ENCODE measurements around the gene GDF7.

The GDF7 gene

GRCh38 chr2:20671736-20672080, 4.8 kb downstream of the GDF7 start:
- H3K27ac ChIP-seq (ENCODE audit: low read depth, low read length) = no peak overlapping the region
- no peaks in the 10 kb centered on the region for H3K36me3 ChIP-seq (ENCODE audit: insufficient read depth, low read length)
- peaks cover 9% of the 10 kb centered on the region for H3K4me1 ChIP-seq (ENCODE audit: insufficient read depth, low read length)
- peaks cover 52 to 62% of the 10 kb centered on the region in 2 donors for H3K27me3 ChIP-seq (ENCODE audit: control insufficient read depth in 1 of 2, insufficient read depth in 2 of 2, low read length in 2 of 2)
- no peak overlapping the region for H3K9ac ChIP-seq (ENCODE audit: low read length)
- no peaks in the 10 kb centered on the region for H3K9me3 ChIP-seq (ENCODE audit: low read length)
- no peak overlapping the region for H3K4me3 ChIP-seq (ENCODE audit: low read depth in 1 of 2, low read length in 2 of 2)

GRCh38 chr2:20672201-20672951, 5.4 kb downstream of the GDF7 start:
- no peak overlapping the region for H3K4me3 ChIP-seq (ENCODE audit: low read depth in 1 of 2, low read length in 2 of 2)
- H3K36me3 ChIP-seq (ENCODE audit: insufficient read depth, low read length) = no peaks in the 10 kb centered on the region
- no peak overlapping the region for H3K9ac ChIP-seq (ENCODE audit: low read length)
- peaks cover 9% of the 10 kb centered on the region for H3K4me1 ChIP-seq (ENCODE audit: insufficient read depth, low read length)
- no peak overlapping the region for H3K27ac ChIP-seq (ENCODE audit: low read depth, low read length)
- peaks cover 52 to 59% of the 10 kb centered on the region in 2 donors for H3K27me3 ChIP-seq (ENCODE audit: control insufficient read depth in 1 of 2, insufficient read depth in 2 of 2, low read length in 2 of 2)
- H3K9me3 ChIP-seq (ENCODE audit: low read length) = no peaks in the 10 kb centered on the region

GRCh38 chr2:20673686-20674308, 6.9 kb downstream of the GDF7 start:
- Histone ChIP-seq H3K27me3 (ENCODE audit: control insufficient read depth in 1 of 2, insufficient read depth in 2 of 2, low read length in 2 of 2) (peaks cover 38 to 44% of the 10 kb centered on the region in 2 donors), H3K4me1 (ENCODE audit: insufficient read depth, low read length) (peaks cover 9% of the 10 kb centered on the region), H3K4me3 (ENCODE audit: low read depth in 1 of 2, low read length in 2 of 2) (no peak overlapping the region), H3K9ac (ENCODE audit: low read length) (no peak overlapping the region), H3K27ac (ENCODE audit: low read depth, low read length) (no peak overlapping the region), H3K9me3 (ENCODE audit: low read length) (no peaks in the 10 kb centered on the region), H3K36me3 (ENCODE audit: insufficient read depth, low read length) (no peaks in the 10 kb centered on the region)

- no peaks in the 10 kb centered on the region for H3K9me3 ChIP-seq (ENCODE audit: low read length)
- no peak overlapping the region for H3K9ac ChIP-seq (ENCODE audit: low read length)
- H3K27ac ChIP-seq (ENCODE audit: low read depth, low read length) = no peak overlapping the region
- H3K4me1 ChIP-seq (ENCODE audit: insufficient read depth, low read length) = peaks cover 9% of the 10 kb centered on the region
- H3K27me3 ChIP-seq (ENCODE audit: control insufficient read depth in 1 of 2, insufficient read depth in 2 of 2, low read length in 2 of 2) = peaks cover 32 to 38% of the 10 kb centered on the region in 2 donors
- no peak overlapping the region for H3K4me3 ChIP-seq (ENCODE audit: low read depth in 1 of 2, low read length in 2 of 2)
- H3K36me3 ChIP-seq (ENCODE audit: insufficient read depth, low read length) = no peaks in the 10 kb centered on the region
These were observed 7.5 kb downstream of the GDF7 start for GRCh38 chr2:20674309-20674965.

GRCh38 chr2:20674974-20675679, 8.2 kb downstream of the GDF7 start:
- Histone ChIP-seq H3K4me3 (ENCODE audit: low read depth in 1 of 2, low read length in 2 of 2) (no peak overlapping the region), H3K27me3 (ENCODE audit: control insufficient read depth in 1 of 2, insufficient read depth in 2 of 2, low read length in 2 of 2) (peaks cover 26 to 31% of the 10 kb centered on the region in 2 donors), H3K9me3 (ENCODE audit: low read length) (no peaks in the 10 kb centered on the region), H3K9ac (ENCODE audit: low read length) (no peak overlapping the region), H3K36me3 (ENCODE audit: insufficient read depth, low read length) (no peaks in the 10 kb centered on the region), H3K27ac (ENCODE audit: low read depth, low read length) (no peak overlapping the region), H3K4me1 (ENCODE audit: insufficient read depth, low read length) (peaks cover 9% of the 10 kb centered on the region)

GRCh38 chr2:20675701-20676352, 8.9 kb downstream of the GDF7 start:
- Histone ChIP-seq H3K4me1 (ENCODE audit: insufficient read depth, low read length) (peaks cover 9% of the 10 kb centered on the region), H3K27ac (ENCODE audit: low read depth, low read length) (no peak overlapping the region), H3K9ac (ENCODE audit: low read length) (no peak overlapping the region), H3K9me3 (ENCODE audit: low read length) (no peaks in the 10 kb centered on the region), H3K4me3 (ENCODE audit: low read depth in 1 of 2, low read length in 2 of 2) (no peak overlapping the region), H3K36me3 (ENCODE audit: insufficient read depth, low read length) (no peaks in the 10 kb centered on the region), H3K27me3 (ENCODE audit: control insufficient read depth in 1 of 2, insufficient read depth in 2 of 2, low read length in 2 of 2) (peaks cover 24 to 26% of the 10 kb centered on the region in 2 donors)

- Histone ChIP-seq H3K4me1 (ENCODE audit: insufficient read depth, low read length) (peaks cover 9% of the 10 kb centered on the region), H3K27ac (ENCODE audit: low read depth, low read length) (no peak overlapping the region), H3K9ac (ENCODE audit: low read length) (no peak overlapping the region), H3K9me3 (ENCODE audit: low read length) (no peaks in the 10 kb centered on the region), H3K27me3 (ENCODE audit: control insufficient read depth in 1 of 2, insufficient read depth in 2 of 2, low read length in 2 of 2) (peaks cover 16 to 19% of the 10 kb centered on the region in 2 donors), H3K36me3 (ENCODE audit: insufficient read depth, low read length) (no peaks in the 10 kb centered on the region), H3K4me3 (ENCODE audit: low read depth in 1 of 2, low read length in 2 of 2) (no peak overlapping the region)
These were observed 9.6 kb downstream of the GDF7 start for GRCh38 chr2:20676353-20677215.

GRCh38 chr2:20677301-20678085, 10.5 kb downstream of the GDF7 start:
- Histone ChIP-seq H3K9me3 (ENCODE audit: low read length) (no peaks in the 10 kb centered on the region), H3K36me3 (ENCODE audit: insufficient read depth, low read length) (peaks cover 3% of the 10 kb centered on the region), H3K9ac (ENCODE audit: low read length) (no peak overlapping the region), H3K4me1 (ENCODE audit: insufficient read depth, low read length) (peaks cover 9% of the 10 kb centered on the region), H3K27me3 (ENCODE audit: control insufficient read depth in 1 of 2, insufficient read depth in 2 of 2, low read length in 2 of 2) (peaks cover 7 to 14% of the 10 kb centered on the region in 2 donors), H3K27ac (ENCODE audit: low read depth, low read length) (no peak overlapping the region), H3K4me3 (ENCODE audit: low read depth in 1 of 2, low read length in 2 of 2) (no peak overlapping the region)

GRCh38 chr2:20678086-20678395, 11.1 kb downstream of the GDF7 start:
- peaks cover 9% of the 10 kb centered on the region for H3K4me1 ChIP-seq (ENCODE audit: insufficient read depth, low read length)

GRCh38 chr2:20678780-20679179, 11.8 kb downstream of the GDF7 start:
- Histone ChIP-seq H3K36me3 (ENCODE audit: insufficient read depth, low read length) (peaks cover 10% of the 10 kb centered on the region), H3K27me3 (ENCODE audit: control insufficient read depth in 1 of 2, insufficient read depth in 2 of 2, low read length in 2 of 2) (peaks cover 0 to 3% of the 10 kb centered on the region in 2 donors), H3K4me3 (ENCODE audit: low read depth in 1 of 2, low read length in 2 of 2) (no peak overlapping the region), H3K9me3 (ENCODE audit: low read length) (no peaks in the 10 kb centered on the region), H3K9ac (ENCODE audit: low read length) (no peak overlapping the region), H3K4me1 (ENCODE audit: insufficient read depth, low read length) (peaks cover 9% of the 10 kb centered on the region), H3K27ac (ENCODE audit: low read depth, low read length) (no peak overlapping the region)

More at GRCh38 chr2:20678086-20678395, 11.1 kb downstream of the GDF7 start:
- H3K27ac ChIP-seq (ENCODE audit: low read depth, low read length) = no peak overlapping the region
- H3K9me3 ChIP-seq (ENCODE audit: low read length) = no peaks in the 10 kb centered on the region
- H3K9ac ChIP-seq (ENCODE audit: low read length) = no peak overlapping the region
- H3K27me3 ChIP-seq (ENCODE audit: control insufficient read depth in 1 of 2, insufficient read depth in 2 of 2, low read length in 2 of 2) = peaks cover 2 to 10% of the 10 kb centered on the region in 2 donors
- peaks cover 8% of the 10 kb centered on the region for H3K36me3 ChIP-seq (ENCODE audit: insufficient read depth, low read length)
- H3K4me3 ChIP-seq (ENCODE audit: low read depth in 1 of 2, low read length in 2 of 2) = no peak overlapping the region

All from muscle layer of colon (tissue), 2 donors.